Aorta (tissue), 5 donors: Measurements from ENCODE around the gene ARMS2. TPM values are rescaled to one million over a fixed set of nuclear protein-coding genes. Genes with fewer than 3 reads are reported as not detected.

ENCODE experiments used
- ATAC-seq: fragments of 200-7000 bp; cut with Tn5 transposase; one replicate; pipeline ENCODE4 v1.9.1; 2022; ENCODE audit warnings: moderate library complexity; ENCODE audit not compliant: low FRiP score
- DNase-seq, 2 donors: peaks; one replicate each; pipeline ENCODE4 v3.0.0-alpha.2; 2020
- H3K27ac ChIP-seq, 2 donors: one replicate each; pipeline ENCODE4 v1.5.1; 2013; ENCODE audit warnings: low read length in 2 of 2, mild to moderate bottlenecking in 2 of 2, moderate library complexity in 2 of 2, control low read depth in 1 of 2, inconsistent platforms in 1 of 2, low read depth in 1 of 2
- H3K27me3 ChIP-seq, 2 donors: one replicate each; pipeline ENCODE4 v1.6.1; 2013; ENCODE audit warnings: control low read depth in 1 of 2, low read length in 1 of 2, mild to moderate bottlenecking in 1 of 2, moderate library complexity in 1 of 2; ENCODE audit not compliant: insufficient read depth in 2 of 2, control insufficient read depth in 1 of 2
- H3K36me3 ChIP-seq, 2 donors: one replicate each; pipeline ENCODE4 v1.6.1; 2013; ENCODE audit warnings: control low read depth in 1 of 2, low read length in 1 of 2, mild to moderate bottlenecking in 1 of 2; ENCODE audit not compliant: insufficient read depth in 2 of 2, control insufficient read depth in 1 of 2
- H3K4me1 ChIP-seq, 2 donors: one replicate each; pipeline ENCODE4 v1.6.1; 2013; ENCODE audit warnings: low read length in 2 of 2, control low read depth in 1 of 2, mild to moderate bottlenecking in 1 of 2, moderate library complexity in 1 of 2; ENCODE audit not compliant: insufficient read depth in 2 of 2, control insufficient read depth in 1 of 2
- H3K4me3 ChIP-seq, 2 donors: one replicate each; pipeline ENCODE4 v1.5.1; 2013; ENCODE audit warnings: low read length in 2 of 2, control low read depth in 1 of 2, mild to moderate bottlenecking in 1 of 2
- H3K9me3 ChIP-seq: one replicate; pipeline ENCODE4 v1.6.1; 2013; ENCODE audit warnings: mild to moderate bottlenecking, low read length; ENCODE audit not compliant: control insufficient read depth
- WGBS, 2 donors: extraction: QIAGEN DNeasy Blood & Tissue Kit; methylation state at CpG; one replicate each; pipeline ENCODE4 v1.1.7; 2013; 5-methylcytosine and 5-hydroxymethylcytosine counted together
- intact Hi-C, 2 donors: fragments of 100-400 bp; cut with DNase I; formaldehyde crosslinking; loops; one replicate each; pipeline versions ENCODE4 v1.14.2 to v1.15.0; 2022
- polyA plus RNA-seq, 2 donors: library from polyadenylated mRNA; stranded (reverse); fragments of 200-250 nt; gene quantifications; one replicate each; pipeline ENCODE4 v1.2.3, GENCODE V29; 2013
- total RNA-seq, 2 donors: library from RNA; stranded (reverse); fragmentation: NEBNext Ultra II Directional; extraction: Animal tissue kit (Norgen Biotek cat#: 25700); gene quantifications; one replicate each; pipeline ENCODE4 v1.2.1, GENCODE V29; 2021
- donor health status: healthy with polysubstance abuse.
- donor health status: Bipolar disorder and iron deficiency.
- donor health status: DM: no; HTN: no; CAD: no.
- donor health status: DM: no; HTN: no; CAD: no.
- donor health status: DM: yes; HTN: yes; CAD: no.

Gene ARMS2
- total and polyA plus RNA-seq, 4 donors: not detected

DNA sequence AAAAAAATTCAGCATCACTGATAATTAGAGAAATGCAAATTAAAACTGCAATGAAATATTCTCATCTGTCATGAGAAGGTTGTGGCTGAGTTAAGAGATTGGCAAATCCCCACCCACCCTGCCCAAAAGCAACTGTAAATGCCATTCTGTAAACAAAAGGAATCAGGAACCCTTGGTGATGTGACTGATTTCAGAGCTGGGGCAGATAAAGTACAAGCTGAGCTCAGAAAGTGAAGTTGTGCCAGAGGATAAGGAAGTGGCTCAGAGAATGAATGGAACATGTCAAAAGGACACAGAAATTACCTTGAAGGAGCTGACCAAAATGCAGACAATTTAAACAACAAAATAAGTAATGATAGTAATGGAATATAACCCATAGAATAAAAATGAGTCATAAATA is 32.7 kb upstream of the ARMS2 start:
- DNase-seq: no peak
- no peak overlapping the region for H3K27ac ChIP-seq

DNA sequence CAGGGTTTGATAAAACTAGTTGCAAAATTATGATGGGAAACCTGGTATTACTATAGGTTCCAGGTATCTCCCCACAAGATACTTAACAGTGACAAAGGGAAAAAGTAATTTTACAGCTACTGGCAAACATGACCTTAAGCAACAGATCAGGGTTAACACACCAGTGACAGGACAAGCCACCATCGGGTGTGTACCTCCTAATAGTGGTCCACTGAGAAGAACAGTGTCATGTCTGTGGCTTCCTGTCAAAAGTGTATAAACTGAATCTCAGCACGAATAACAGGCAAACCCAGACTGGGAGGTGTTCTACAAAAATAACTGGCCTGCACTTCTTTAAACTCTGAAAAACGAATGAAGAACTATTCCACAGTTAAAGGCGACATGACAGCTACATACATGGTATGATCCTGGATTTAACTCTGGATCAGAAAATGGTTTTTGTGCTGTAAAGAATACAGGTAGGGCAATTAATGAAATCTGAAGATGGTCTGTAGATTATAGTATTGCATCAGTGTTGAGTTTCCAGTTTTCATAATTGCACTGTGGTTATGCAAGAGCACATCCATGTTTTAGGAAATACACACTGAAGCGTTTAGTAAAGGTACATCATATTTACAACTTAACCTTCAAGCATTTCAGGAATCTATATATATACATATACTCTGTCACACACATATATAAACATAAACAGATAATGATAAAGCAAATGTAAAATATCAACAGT is 32.0 kb upstream of the ARMS2 start:
- ATAC-seq (no peak), DNase-seq (no peak)
- Histone ChIP-seq H3K27ac (no peak overlapping the region), H3K9me3 (no peaks in the 10 kb centered on the region), H3K4me1 (no peaks in the 10 kb centered on the region), H3K27me3 (no peaks in the 10 kb centered on the region), H3K36me3 (peaks cover 0 to 2% of the 10 kb centered on the region in 2 donors), H3K4me3 (no peak overlapping the region)
- intact Hi-C loops: no loop called here
- 80 to 85% methylated on average over 5 of the region's 5 CpGs for WGBS, 2 donors

More for the DNA sequence above, 32.7 kb upstream of the ARMS2 start:
- intact Hi-C loops: no loop called here
- Histone ChIP-seq H3K4me3 (no peak overlapping the region), H3K9me3 (no peaks in the 10 kb centered on the region), H3K36me3 (peaks cover 0 to 2% of the 10 kb centered on the region in 2 donors), H3K27me3 (no peaks in the 10 kb centered on the region), H3K4me1 (no peaks in the 10 kb centered on the region)
- no peak for ATAC-seq

DNA sequence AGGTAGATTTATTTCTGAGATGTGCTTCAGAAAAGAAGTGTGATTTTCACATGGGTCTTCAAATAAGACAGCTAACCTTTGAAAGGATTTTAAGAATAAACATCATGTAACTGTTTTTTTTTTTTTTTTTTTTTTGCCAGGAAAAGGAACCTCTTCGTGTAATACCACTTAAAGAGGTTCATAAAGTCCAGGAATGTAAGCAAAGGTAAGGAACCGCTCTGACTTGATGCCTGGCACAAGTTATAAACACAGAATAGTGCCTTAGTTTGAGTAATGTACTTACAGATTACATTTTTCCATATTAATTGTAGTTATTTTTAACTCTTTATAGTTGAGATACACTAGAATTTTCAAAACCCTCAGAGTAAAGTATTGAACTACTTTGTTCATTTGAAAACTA is 30.4 kb upstream of the ARMS2 start:
- ATAC-seq: no peak
- H3K27ac ChIP-seq: no peak overlapping the region
- DNase-seq: no peak
- H3K9me3 ChIP-seq: no peaks in the 10 kb centered on the region
- H3K36me3 ChIP-seq: peaks cover 0 to 5% of the 10 kb centered on the region in 2 donors
- no peaks in the 10 kb centered on the region for H3K4me1 ChIP-seq
- 85 to 92% methylated on average over 2 of the region's 2 CpGs for WGBS, 2 donors
- intact Hi-C loops: no loop called here
- H3K4me3 ChIP-seq: no peak overlapping the region
- H3K27me3 ChIP-seq: no peaks in the 10 kb centered on the region

DNA sequence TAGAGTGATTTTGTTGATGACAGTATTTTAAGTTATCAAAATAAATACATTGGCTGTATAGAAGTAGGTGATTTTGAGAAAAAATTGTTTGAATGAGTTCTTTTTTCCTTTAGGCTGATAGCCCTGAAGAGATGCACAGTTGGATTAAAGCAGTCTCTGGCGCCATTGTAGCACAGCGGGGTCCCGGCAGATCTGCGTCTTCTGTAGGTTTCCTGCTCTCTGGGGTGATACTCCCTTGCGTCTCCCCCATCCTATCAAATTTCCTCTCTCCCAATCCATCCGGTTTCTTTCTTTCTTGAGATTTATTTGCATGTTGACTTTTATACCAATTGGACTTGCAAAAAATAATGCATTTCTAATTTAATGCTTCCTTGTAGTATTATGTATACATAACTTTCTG is 27.6 kb upstream of the ARMS2 start:
- DNase-seq (no peak), ATAC-seq (no peak)
- Histone ChIP-seq H3K4me1 (no peaks in the 10 kb centered on the region), H3K9me3 (no peaks in the 10 kb centered on the region), H3K36me3 (peaks cover 0 to 5% of the 10 kb centered on the region in 2 donors), H3K4me3 (no peak overlapping the region), H3K27me3 (no peaks in the 10 kb centered on the region), H3K27ac (no peak overlapping the region)
- 93 to 95% methylated on average over 6 of the region's 6 CpGs for WGBS, 2 donors
- intact Hi-C loops: no loop called here

DNA sequence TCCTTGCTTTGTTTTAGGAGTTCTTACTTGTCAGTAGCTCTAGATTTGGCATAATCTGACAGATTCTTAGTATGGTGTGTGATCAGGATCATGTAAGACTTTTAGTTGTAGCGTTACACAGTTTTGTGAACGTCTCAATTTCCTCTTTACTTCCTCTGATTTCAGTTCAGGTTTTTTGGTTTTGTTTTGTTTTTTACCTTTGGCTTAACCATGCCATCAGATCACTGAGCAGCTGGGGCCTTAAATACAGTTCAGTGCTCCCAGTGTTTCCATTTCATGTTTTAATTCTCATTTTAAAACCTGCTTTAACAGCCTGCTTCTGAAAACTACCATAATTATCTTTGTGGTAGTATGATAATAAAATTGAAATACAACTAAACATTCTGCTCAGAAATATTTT is 27.2 kb upstream of the ARMS2 start:
- WGBS, 2 donors: 81 to 86% methylated on average over 2 of the region's 2 CpGs
- Histone ChIP-seq H3K27ac (no peak overlapping the region), H3K4me1 (no peaks in the 10 kb centered on the region), H3K36me3 (peaks cover 0 to 5% of the 10 kb centered on the region in 2 donors), H3K27me3 (no peaks in the 10 kb centered on the region), H3K9me3 (no peaks in the 10 kb centered on the region), H3K4me3 (no peak overlapping the region)
- ATAC-seq (no peak), DNase-seq (no peak)
- intact Hi-C loops: no loop called here

DNA sequence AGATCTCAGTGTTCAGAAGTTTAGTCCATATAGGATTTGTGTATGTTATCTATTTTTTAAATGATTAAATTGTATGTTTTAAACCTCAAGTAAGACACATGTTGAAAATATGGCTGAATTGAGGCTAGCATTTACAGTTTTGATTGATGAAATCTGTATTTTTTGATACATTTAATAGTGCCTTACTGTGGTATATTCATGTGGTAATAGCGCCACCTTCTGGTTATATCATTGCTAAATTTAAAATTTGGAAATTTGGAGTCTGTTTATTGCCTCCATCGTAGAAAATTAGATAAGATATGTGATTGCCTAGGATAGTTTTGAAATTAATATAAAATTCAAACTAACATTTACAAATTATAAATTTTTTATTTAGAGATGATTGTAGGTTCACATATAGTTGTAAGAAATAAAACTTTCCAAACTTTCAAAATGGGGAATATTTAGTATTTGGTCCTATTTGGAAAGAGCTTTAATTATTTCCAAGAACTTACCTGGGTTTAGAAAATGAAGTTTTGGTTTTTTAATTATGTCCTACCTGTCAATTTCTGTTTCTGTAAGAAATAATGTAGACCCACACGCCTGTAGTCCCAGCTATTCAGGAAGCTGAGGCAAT is 19.1 kb upstream of the ARMS2 start:
- ATAC-seq: no peak
- H3K27ac ChIP-seq: no peak overlapping the region
- H3K9me3 ChIP-seq: no peaks in the 10 kb centered on the region
- intact Hi-C loops: loop anchor here in 1 of 2 donors (5.0 kb wide), 1 partner anchor 132 kb away; no protein-coding TSS in a partner anchor
- peaks cover 0 to 3% of the 10 kb centered on the region in 2 donors for H3K36me3 ChIP-seq
- no peak overlapping the region for H3K4me3 ChIP-seq
- H3K27me3 ChIP-seq: no peaks in the 10 kb centered on the region
- H3K4me1 ChIP-seq: no peaks in the 10 kb centered on the region
- WGBS, 2 donors: 29 to 30% methylated on average over 3 of the region's 3 CpGs
- no peak for DNase-seq

DNA sequence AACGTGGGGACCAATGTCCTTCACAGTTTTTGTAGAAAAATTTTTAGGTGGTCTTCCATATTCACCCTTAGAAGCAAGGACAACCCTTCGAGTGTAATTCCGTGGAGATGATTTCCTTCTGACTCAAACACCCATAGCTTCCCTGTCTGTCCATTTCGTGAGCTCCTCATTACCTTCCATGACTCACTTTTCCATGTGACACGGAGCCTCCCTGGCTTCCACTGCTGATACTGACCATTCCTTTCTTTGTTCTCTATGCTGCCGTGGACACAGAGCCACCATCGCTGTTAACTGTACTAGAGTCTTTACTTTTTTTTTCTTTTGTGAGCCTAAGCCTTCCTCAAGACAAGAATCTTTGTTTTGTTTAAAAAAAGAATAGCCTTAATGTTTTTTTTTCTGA is 12.5 kb upstream of the ARMS2 start:
- no peaks in the 10 kb centered on the region for H3K9me3 ChIP-seq
- intact Hi-C loops: no loop called here

DNA sequence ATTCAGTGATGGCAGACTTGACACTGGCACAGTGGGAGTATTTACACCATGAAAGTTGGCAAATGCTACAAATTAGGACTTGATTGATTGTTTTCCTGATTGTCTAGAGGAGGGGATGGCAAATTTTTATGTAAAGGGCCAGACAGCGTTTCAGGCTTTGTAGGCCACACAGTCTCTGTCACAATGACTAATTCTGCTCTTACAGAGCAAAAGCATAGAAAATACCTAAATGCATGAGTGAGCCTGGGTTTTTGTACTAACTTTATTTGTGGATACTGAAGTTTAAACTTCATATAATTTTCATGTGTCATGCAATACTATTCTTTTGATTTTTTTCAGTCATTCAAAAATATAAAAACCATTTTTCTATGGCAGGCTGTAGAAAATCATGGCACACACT is 9.0 kb upstream of the ARMS2 start:
- intact Hi-C loops: loop anchor here in 1 of 2 donors (5.0 kb wide), 1 partner anchor 122 kb away; no protein-coding TSS in a partner anchor
- Histone ChIP-seq H3K4me3 (no peak overlapping the region), H3K27ac (no peak overlapping the region), H3K9me3 (no peaks in the 10 kb centered on the region), H3K4me1 (peaks cover 0 to 2% of the 10 kb centered on the region in 2 donors), H3K36me3 (no peaks in the 10 kb centered on the region), H3K27me3 (no peaks in the 10 kb centered on the region)
- DNase-seq: no peak
- WGBS, 2 donors: 83 to 88% methylated on average over 1 of the region's 1 CpG
- ATAC-seq: no peak

More for the DNA sequence above, 12.5 kb upstream of the ARMS2 start:
- Histone ChIP-seq H3K4me3 (no peak overlapping the region), H3K27me3 (no peaks in the 10 kb centered on the region), H3K36me3 (peaks cover 0 to 3% of the 10 kb centered on the region in 2 donors), H3K4me1 (no peaks in the 10 kb centered on the region), H3K27ac (no peak overlapping the region)
- ATAC-seq (no peak), DNase-seq (no peak)
- WGBS, 2 donors: 88% methylated on average over 7 of the region's 7 CpGs

DNA sequence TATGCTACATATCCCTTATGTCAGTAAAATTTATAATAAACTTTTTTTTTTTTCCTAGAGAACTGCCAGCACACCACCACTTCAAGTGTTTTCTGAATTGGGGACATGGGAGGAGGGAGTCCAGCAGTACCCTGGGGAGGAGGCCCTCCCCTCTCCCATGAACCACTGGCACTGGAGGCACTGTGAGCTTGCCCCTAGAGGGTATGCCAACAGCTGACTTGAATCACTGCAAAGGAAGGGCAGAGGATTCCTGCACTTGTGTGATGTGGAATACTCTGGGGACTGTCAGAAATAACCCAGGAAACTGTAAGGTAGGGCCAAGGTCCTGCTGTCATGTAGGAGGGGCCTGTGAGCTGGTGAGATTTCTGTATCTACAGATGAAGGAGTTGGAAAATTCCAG is 8.5 kb upstream of the ARMS2 start:
- no peak for ATAC-seq
- Histone ChIP-seq H3K36me3 (no peaks in the 10 kb centered on the region), H3K4me1 (peaks cover 0 to 2% of the 10 kb centered on the region in 2 donors), H3K27ac (no peak overlapping the region), H3K4me3 (no peak overlapping the region), H3K9me3 (no peaks in the 10 kb centered on the region), H3K27me3 (no peaks in the 10 kb centered on the region)
- intact Hi-C loops: loop anchor here in 1 of 2 donors (5.0 kb wide), 1 partner anchor 121 kb away; no protein-coding TSS in a partner anchor
- DNase-seq: no peak
